Right lobe of liver (tissue), 4 donors: ENCODE results near the gene FMN1.

ENCODE experiments used
- POLR2A ChIP-seq: fragments of 450-650 bp; IDR thresholded peaks from one replicate; pipeline ENCODE4 v1.6.1; 2017; ENCODE audit warnings: antibody characterized with exemption, mild to moderate bottlenecking
- TF ChIP-seq, protein P1 (sequence below), 4 donors: fragments of 200-600 bp in 3 of 4; fragments of 450-650 bp in 1 of 4; IDR thresholded peaks; one replicate each; pipeline versions ENCODE4 v1.5.1 to v1.8.0; 2016 to 2022; ENCODE audit warnings: antibody characterized with exemption in 4 of 4, mild to moderate bottlenecking in 2 of 4
- donor health status: DM: no; HTN: no; CAD: no.
- donor health status: DM: no; HTN: no; CAD: no.
- donor health status: DM: no; HTN: yes; CAD: no.

DNA sequence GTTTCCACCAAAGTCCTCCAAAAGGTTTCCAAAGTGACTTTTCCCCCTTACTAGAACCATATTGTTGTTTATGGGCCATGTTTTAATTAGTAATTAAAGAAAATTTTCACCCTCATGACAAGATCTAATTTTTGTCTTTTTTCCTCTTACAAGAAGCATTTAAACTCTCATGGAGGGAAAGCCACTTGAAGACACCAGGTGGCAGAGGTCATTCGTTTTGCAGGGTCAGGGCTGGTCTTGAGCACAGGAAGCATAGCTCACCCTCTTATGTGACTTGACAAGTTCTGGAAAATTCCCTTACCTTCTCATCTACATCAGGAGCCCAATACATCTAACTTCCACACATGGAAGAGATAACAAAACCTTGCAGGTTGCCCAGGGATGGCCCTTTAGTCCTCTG lies 313.0 kb downstream of the FMN1 start:
- TF ChIP-seq, protein P1, sequence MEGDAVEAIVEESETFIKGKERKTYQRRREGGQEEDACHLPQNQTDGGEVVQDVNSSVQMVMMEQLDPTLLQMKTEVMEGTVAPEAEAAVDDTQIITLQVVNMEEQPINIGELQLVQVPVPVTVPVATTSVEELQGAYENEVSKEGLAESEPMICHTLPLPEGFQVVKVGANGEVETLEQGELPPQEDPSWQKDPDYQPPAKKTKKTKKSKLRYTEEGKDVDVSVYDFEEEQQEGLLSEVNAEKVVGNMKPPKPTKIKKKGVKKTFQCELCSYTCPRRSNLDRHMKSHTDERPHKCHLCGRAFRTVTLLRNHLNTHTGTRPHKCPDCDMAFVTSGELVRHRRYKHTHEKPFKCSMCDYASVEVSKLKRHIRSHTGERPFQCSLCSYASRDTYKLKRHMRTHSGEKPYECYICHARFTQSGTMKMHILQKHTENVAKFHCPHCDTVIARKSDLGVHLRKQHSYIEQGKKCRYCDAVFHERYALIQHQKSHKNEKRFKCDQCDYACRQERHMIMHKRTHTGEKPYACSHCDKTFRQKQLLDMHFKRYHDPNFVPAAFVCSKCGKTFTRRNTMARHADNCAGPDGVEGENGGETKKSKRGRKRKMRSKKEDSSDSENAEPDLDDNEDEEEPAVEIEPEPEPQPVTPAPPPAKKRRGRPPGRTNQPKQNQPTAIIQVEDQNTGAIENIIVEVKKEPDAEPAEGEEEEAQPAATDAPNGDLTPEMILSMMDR (IDR thresholded peaks at IDR 0.05), result no peak
- TF ChIP-seq POLR2A, result no peak
